ENCODE data around the gene CLDN6. TPM values are rescaled to one million over a fixed set of nuclear protein-coding genes. Genes with fewer than 3 reads are reported as not detected.

CLDN6 gene
- total and polyA plus RNA-seq, 9 donors: 1.8 TPM; not detected in 8

GRCh38 chr16:3014971-3015370 is 3.0 kb downstream of the CLDN6 start:
- intact Hi-C loops (cut with DNase I): no loop called here
- H3K27me3 ChIP-seq: no peaks in the 10 kb centered on the region
- H3K27ac ChIP-seq: no peak overlapping the region
- no peak overlapping the region for H3K4me3 ChIP-seq
- no peak for DNase-seq
- no peak for TF ChIP-seq CTCF (IDR thresholded peaks at IDR 0.05)
- no peak for TF ChIP-seq POLR2A (IDR thresholded peaks at IDR 0.05)
- TF ChIP-seq EP300 (IDR thresholded peaks at IDR 0.05): no peak
- no peaks in the 10 kb centered on the region for H3K36me3 ChIP-seq
- peaks cover 1% of the 10 kb centered on the region for H3K4me1 ChIP-seq (ENCODE audit: insufficient read depth)
- 86 to 89% (median 86%) methylated on average over 6 of the region's 6 CpGs for WGBS, 3 donors
- H3K9me3 ChIP-seq: no peaks in the 10 kb centered on the region

- intact Hi-C loops (cut with DNase I): no loop called here
- WGBS, 3 donors: 44 to 55% (median 48%) methylated on average over 9 to 12 of the region's 12 CpGs
- no peaks in the 10 kb centered on the region for H3K36me3 ChIP-seq
- no peak overlapping the region for H3K4me3 ChIP-seq
- H3K9me3 ChIP-seq: no peaks in the 10 kb centered on the region
- no peak for DNase-seq
- no peaks in the 10 kb centered on the region for H3K27me3 ChIP-seq
- no peaks in the 10 kb centered on the region for H3K4me1 ChIP-seq (ENCODE audit: insufficient read depth)
- H3K27ac ChIP-seq: no peak overlapping the region
- TF ChIP-seq POLR2A (IDR thresholded peaks at IDR 0.05) (no peak), CTCF (IDR thresholded peaks at IDR 0.05) (no peak), EP300 (IDR thresholded peaks at IDR 0.05) (no peak)
These were observed 3.8 kb downstream of the CLDN6 start for GRCh38 chr16:3013998-3014690.

GRCh38 chr16:3013491-3013951 is 4.5 kb downstream of the CLDN6 start:
- no peak overlapping the region for H3K27ac ChIP-seq
- no peak overlapping the region for H3K4me3 ChIP-seq
- WGBS, 3 donors: 42 to 43% (median 42%) methylated on average over 19 to 27 of the region's 27 CpGs
- no peaks in the 10 kb centered on the region for H3K36me3 ChIP-seq
- H3K4me1 ChIP-seq (ENCODE audit: insufficient read depth): no peaks in the 10 kb centered on the region
- no peaks in the 10 kb centered on the region for H3K9me3 ChIP-seq
- H3K27me3 ChIP-seq: no peaks in the 10 kb centered on the region
- no peak for DNase-seq
- intact Hi-C loops (cut with DNase I): no loop called here
- TF ChIP-seq CTCF (IDR thresholded peaks at IDR 0.05) (no peak), POLR2A (IDR thresholded peaks at IDR 0.05) (no peak), EP300 (IDR thresholded peaks at IDR 0.05) (no peak)

- H3K36me3 ChIP-seq: no peaks in the 10 kb centered on the region
- no peak within 1 kb of the TSS for H3K4me3 ChIP-seq
- no peaks in the 10 kb centered on the region for H3K9me3 ChIP-seq
- intact Hi-C loops (cut with DNase I): no loop called here
- H3K27me3 ChIP-seq: no peaks in the 10 kb centered on the region
- DNase-seq: no peak
- H3K27ac ChIP-seq: no peak within 1 kb of the TSS
- 39 to 45% (median 42%) methylated on average over 10 to 27 of the region's 27 CpGs for WGBS, 3 donors
- TF ChIP-seq EP300 (IDR thresholded peaks at IDR 0.05) (no peak), POLR2A (IDR thresholded peaks at IDR 0.05) (no peak), CTCF (IDR thresholded peaks at IDR 0.05) (no peak)
- H3K4me1 ChIP-seq (ENCODE audit: insufficient read depth): no peaks in the 10 kb centered on the region
These were observed 5.1 kb downstream of the CLDN6 start, which contains the start of gene CLDN9 for GRCh38 chr16:3012828-3013420. Gene CLDN9 (plus strand): TSS chr16:3012923. CDS start chr16:3013363, 440 bp downstream.

Data from ovary (tissue), 9 donors.